HEK293 (cell line): ENCODE data around the gene ANKRD9.

ENCODE experiments used
- EGR2 ChIP-seq: fragments of 450-650 bp; formaldehyde crosslinking; IDR thresholded peaks from 2 replicates; pipeline ENCODE4 v1.5.1; 2016; ENCODE audit warnings: low read depth, missing biosample characterization, missing genetic modification characterization
- GLIS1 ChIP-seq: fragments of 450-650 bp; formaldehyde crosslinking; IDR thresholded peaks from 2 replicates; pipeline ENCODE4 v1.5.1; 2016; ENCODE audit warnings: missing biosample characterization, missing genetic modification characterization
- ZBTB17 ChIP-seq: fragments of 450-650 bp; formaldehyde crosslinking; IDR thresholded peaks from 2 replicates; pipeline ENCODE4 v1.5.1; 2016; ENCODE audit warnings: missing biosample characterization, missing genetic modification characterization
- ZFHX2 ChIP-seq: fragments of 450-650 bp; formaldehyde crosslinking; conservative IDR thresholded peaks from 2 replicates; pipeline ENCODE4 v1.5.1; 2016; ENCODE audit warnings: missing biosample characterization, missing genetic modification characterization
- ZNF114 ChIP-seq: fragments of 450-650 bp; formaldehyde crosslinking; IDR thresholded peaks from 2 replicates; pipeline ENCODE4 v1.5.0; 2017; ENCODE audit warnings: missing biosample characterization, missing genetic modification characterization
- ZNF133 ChIP-seq: fragments of 450-650 bp; formaldehyde crosslinking; IDR thresholded peaks from 2 replicates; pipeline ENCODE4 v1.5.1; 2016; ENCODE audit warnings: missing biosample characterization, missing genetic modification characterization
- ZNF155 ChIP-seq: fragments of 450-650 bp; formaldehyde crosslinking; IDR thresholded peaks from 2 replicates; pipeline ENCODE4 v1.5.1; 2016; ENCODE audit warnings: missing biosample characterization, missing genetic modification characterization
- ZNF157 ChIP-seq: fragments of 450-650 bp; formaldehyde crosslinking; IDR thresholded peaks from 2 replicates; pipeline ENCODE4 v1.5.1; 2016; ENCODE audit warnings: missing biosample characterization, missing genetic modification characterization
- ZNF169 ChIP-seq: fragments of 450-650 bp; formaldehyde crosslinking; IDR thresholded peaks from 2 replicates; pipeline ENCODE4 v1.5.1; 2016; ENCODE audit warnings: missing biosample characterization, missing genetic modification characterization
- ZNF221 ChIP-seq: fragments of 450-650 bp; formaldehyde crosslinking; IDR thresholded peaks from 2 replicates; pipeline ENCODE4 v1.5.1; 2017; ENCODE audit warnings: missing biosample characterization, missing genetic modification characterization, borderline replicate concordance
- ZNF24 ChIP-seq: fragments of 450-650 bp; formaldehyde crosslinking; IDR thresholded peaks from 2 replicates; pipeline ENCODE4 v1.5.1; 2016; ENCODE audit warnings: missing biosample characterization, missing genetic modification characterization
- ZNF266 ChIP-seq: fragments of 450-650 bp; formaldehyde crosslinking; IDR thresholded peaks from 2 replicates; pipeline ENCODE4 v1.5.1; 2016; ENCODE audit warnings: missing biosample characterization, missing genetic modification characterization, low read depth
- ZNF292 ChIP-seq: fragments of 450-650 bp; formaldehyde crosslinking; IDR thresholded peaks from 2 replicates; pipeline ENCODE4 v1.5.1; 2016; ENCODE audit warnings: low read depth, missing biosample characterization, missing genetic modification characterization, borderline replicate concordance
- ZNF501 ChIP-seq: fragments of 450-650 bp; formaldehyde crosslinking; IDR thresholded peaks from 2 replicates; pipeline ENCODE4 v1.5.1; 2016; ENCODE audit warnings: missing biosample characterization, missing genetic modification characterization
- ZNF530 ChIP-seq: fragments of 450-650 bp; formaldehyde crosslinking; IDR thresholded peaks from 2 replicates; pipeline ENCODE4 v1.5.1; 2016; ENCODE audit warnings: low read depth, missing biosample characterization, missing genetic modification characterization
- ZNF560 ChIP-seq: fragments of 450-650 bp; formaldehyde crosslinking; IDR thresholded peaks from 2 replicates; pipeline ENCODE4 v1.5.1; 2017; ENCODE audit warnings: missing biosample characterization, missing genetic modification characterization, borderline replicate concordance
- ZNF596 ChIP-seq: fragments of 450-650 bp; IDR thresholded peaks from 2 replicates; pipeline ENCODE4 v1.5.0; 2018; ENCODE audit warnings: missing biosample characterization, mild to moderate bottlenecking, missing genetic modification characterization, moderate library complexity
- ZNF629 ChIP-seq: fragments of 450-650 bp; formaldehyde crosslinking; IDR thresholded peaks from 2 replicates; pipeline ENCODE4 v1.5.1; 2017; ENCODE audit warnings: missing biosample characterization, missing genetic modification characterization
- ZNF654 ChIP-seq: fragments of 450-650 bp; formaldehyde crosslinking; IDR thresholded peaks from 2 replicates; pipeline ENCODE4 v1.5.1; 2016; ENCODE audit warnings: low read depth, missing biosample characterization, missing genetic modification characterization
- ZNF785 ChIP-seq: fragments of 450-650 bp; formaldehyde crosslinking; IDR thresholded peaks from 2 replicates; pipeline ENCODE4 v1.5.1; 2016; ENCODE audit warnings: missing biosample characterization, missing genetic modification characterization
- ZSCAN16 ChIP-seq: fragments of 450-650 bp; formaldehyde crosslinking; IDR thresholded peaks from 2 replicates; pipeline ENCODE4 v1.5.1; 2016; ENCODE audit warnings: missing biosample characterization, missing genetic modification characterization
- ZXDB ChIP-seq: fragments of 450-650 bp; formaldehyde crosslinking; IDR thresholded peaks from 2 replicates; pipeline ENCODE4 v1.5.1; 2016; ENCODE audit warnings: missing biosample characterization, missing genetic modification characterization
- TF ChIP-seq, protein P1 (sequence below): fragments of 450-650 bp; formaldehyde crosslinking; IDR thresholded peaks from 2 replicates; pipeline ENCODE4 v1.5.1; 2016; ENCODE audit warnings: missing biosample characterization, missing genetic modification characterization
- TF ChIP-seq, protein P2 (sequence below): fragments of 450-650 bp; IDR thresholded peaks from 2 replicates; pipeline ENCODE4 v1.5.1; 2018; ENCODE audit warnings: missing biosample characterization, missing genetic modification characterization
- TF ChIP-seq, protein P3 (sequence below): fragments of 450-650 bp; formaldehyde crosslinking; IDR thresholded peaks from 2 replicates; pipeline ENCODE4 v1.5.1; 2017; ENCODE audit warnings: missing biosample characterization, missing genetic modification characterization
- TF ChIP-seq, protein P4 (sequence below): fragments of 450-650 bp; formaldehyde crosslinking; conservative IDR thresholded peaks from 2 replicates; pipeline ENCODE4 v1.5.1; 2016; ENCODE audit warnings: low read depth, missing biosample characterization, missing genetic modification characterization
- TF ChIP-seq, protein P5 (sequence below): fragments of 450-650 bp; formaldehyde crosslinking; IDR thresholded peaks from 2 replicates; pipeline ENCODE4 v1.5.1; 2016; ENCODE audit warnings: missing biosample characterization, missing genetic modification characterization, low read depth
- TF ChIP-seq, protein P6 (sequence below): fragments of 450-650 bp; formaldehyde crosslinking; IDR thresholded peaks from 2 replicates; pipeline ENCODE4 v1.5.1; 2017; ENCODE audit warnings: missing biosample characterization, mild to moderate bottlenecking, missing genetic modification characterization, moderate library complexity

The ANKRD9 gene

DNA sequence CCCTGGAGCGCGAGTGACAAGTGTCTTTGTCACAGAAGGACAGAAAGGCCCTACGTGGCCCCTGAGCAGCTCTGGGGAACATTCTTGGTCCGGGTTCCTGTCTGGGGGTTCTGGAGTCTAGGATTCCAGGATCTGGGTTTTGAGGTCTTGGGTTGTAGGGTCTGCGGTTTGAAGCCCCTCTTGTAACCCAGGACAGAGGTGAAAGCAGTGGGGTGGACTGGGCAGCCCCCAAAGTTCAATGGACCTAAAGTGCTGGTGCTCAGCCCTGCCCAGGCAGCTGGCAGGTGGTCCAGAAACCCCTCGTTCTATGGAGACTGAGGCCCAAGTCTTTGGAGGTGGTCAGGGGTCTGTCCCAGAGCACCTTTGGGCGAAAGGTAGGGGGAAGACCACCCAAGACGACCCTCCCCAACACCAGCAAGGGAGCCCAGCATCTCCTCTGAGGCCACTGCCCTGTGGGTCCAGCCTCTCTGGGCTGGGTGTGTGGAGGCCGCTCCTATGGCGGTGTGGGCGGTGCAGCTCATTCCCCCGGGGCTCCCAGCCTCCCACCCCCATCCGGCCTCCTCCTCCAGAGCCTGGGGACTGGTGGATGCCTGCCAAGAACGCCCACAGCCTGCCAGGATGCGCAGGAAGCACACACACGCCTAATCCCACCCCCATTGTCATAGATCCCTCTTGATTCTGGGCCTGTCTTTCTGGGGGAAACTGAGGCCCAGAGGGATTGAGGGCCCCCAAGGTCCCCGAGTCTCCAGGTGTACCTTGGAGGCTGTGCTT lies 30.2 kb upstream of the ANKRD9 start (continued):
- TF ChIP-seq ZNF155 (tag by site-specific recombination) (no peak), ZSCAN16 (tag by site-specific recombination) (no peak), ZNF530 (no peak), EGR2 (tag by site-specific recombination) (peak; percentile 98), ZNF629 (tag by site-specific recombination) (no peak), ZNF785 (tag by site-specific recombination) (no peak), ZNF501 (tag by site-specific recombination) (no peak), ZNF596 (tag by site-specific recombination) (no peak), ZNF654 (no peak), ZBTB17 (no peak; the same call in 1 of the 2 replicates), ZNF221 (tag by site-specific recombination) (no peak), ZFHX2 (tag by site-specific recombination) (peak; percentile 99), ZNF133 (tag by site-specific recombination) (no peak), ZNF114 (no peak), ZNF169 (tag by site-specific recombination) (no peak), ZNF266 (no peak), ZNF24 (tag by site-specific recombination) (no peak), ZXDB (tag by site-specific recombination) (no peak), ZNF157 (tag by site-specific recombination) (no peak), GLIS1 (tag by site-specific recombination) (peak; percentile 77), ZNF292 (tag by site-specific recombination) (no peak), ZNF560 (tag by site-specific recombination) (no peak)
- TF ChIP-seq, protein P1, sequence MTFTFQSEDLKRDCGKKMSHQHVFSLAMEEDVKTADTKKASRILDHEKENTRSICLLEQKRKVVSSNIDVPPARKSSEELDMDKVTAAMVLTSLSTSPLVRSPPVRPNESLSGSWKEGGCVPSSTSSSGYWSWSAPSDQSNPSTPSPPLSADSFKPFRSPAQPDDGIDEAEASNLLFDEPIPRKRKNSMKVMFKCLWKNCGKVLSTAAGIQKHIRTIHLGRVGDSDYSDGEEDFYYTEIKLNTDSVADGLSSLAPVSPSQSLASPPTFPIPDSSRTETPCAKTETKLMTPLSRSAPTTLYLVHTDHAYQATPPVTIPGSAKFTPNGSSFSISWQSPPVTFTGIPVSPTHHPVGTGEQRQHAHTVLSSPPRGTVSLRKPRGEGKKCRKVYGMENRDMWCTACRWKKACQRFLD (tag by site-specific recombination), result no peak
- TF ChIP-seq, protein P2, sequence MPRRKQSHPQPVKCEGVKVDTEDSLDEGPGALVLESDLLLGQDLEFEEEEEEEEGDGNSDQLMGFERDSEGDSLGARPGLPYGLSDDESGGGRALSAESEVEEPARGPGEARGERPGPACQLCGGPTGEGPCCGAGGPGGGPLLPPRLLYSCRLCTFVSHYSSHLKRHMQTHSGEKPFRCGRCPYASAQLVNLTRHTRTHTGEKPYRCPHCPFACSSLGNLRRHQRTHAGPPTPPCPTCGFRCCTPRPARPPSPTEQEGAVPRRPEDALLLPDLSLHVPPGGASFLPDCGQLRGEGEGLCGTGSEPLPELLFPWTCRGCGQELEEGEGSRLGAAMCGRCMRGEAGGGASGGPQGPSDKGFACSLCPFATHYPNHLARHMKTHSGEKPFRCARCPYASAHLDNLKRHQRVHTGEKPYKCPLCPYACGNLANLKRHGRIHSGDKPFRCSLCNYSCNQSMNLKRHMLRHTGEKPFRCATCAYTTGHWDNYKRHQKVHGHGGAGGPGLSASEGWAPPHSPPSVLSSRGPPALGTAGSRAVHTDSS, result no peak
- TF ChIP-seq, protein P3, sequence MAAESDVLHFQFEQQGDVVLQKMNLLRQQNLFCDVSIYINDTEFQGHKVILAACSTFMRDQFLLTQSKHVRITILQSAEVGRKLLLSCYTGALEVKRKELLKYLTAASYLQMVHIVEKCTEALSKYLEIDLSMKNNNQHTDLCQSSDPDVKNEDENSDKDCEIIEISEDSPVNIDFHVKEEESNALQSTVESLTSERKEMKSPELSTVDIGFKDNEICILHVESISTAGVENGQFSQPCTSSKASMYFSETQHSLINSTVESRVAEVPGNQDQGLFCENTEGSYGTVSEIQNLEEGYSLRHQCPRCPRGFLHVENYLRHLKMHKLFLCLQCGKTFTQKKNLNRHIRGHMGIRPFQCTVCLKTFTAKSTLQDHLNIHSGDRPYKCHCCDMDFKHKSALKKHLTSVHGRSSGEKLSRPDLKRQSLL (tag by site-specific recombination), result no peak
- TF ChIP-seq, protein P4, sequence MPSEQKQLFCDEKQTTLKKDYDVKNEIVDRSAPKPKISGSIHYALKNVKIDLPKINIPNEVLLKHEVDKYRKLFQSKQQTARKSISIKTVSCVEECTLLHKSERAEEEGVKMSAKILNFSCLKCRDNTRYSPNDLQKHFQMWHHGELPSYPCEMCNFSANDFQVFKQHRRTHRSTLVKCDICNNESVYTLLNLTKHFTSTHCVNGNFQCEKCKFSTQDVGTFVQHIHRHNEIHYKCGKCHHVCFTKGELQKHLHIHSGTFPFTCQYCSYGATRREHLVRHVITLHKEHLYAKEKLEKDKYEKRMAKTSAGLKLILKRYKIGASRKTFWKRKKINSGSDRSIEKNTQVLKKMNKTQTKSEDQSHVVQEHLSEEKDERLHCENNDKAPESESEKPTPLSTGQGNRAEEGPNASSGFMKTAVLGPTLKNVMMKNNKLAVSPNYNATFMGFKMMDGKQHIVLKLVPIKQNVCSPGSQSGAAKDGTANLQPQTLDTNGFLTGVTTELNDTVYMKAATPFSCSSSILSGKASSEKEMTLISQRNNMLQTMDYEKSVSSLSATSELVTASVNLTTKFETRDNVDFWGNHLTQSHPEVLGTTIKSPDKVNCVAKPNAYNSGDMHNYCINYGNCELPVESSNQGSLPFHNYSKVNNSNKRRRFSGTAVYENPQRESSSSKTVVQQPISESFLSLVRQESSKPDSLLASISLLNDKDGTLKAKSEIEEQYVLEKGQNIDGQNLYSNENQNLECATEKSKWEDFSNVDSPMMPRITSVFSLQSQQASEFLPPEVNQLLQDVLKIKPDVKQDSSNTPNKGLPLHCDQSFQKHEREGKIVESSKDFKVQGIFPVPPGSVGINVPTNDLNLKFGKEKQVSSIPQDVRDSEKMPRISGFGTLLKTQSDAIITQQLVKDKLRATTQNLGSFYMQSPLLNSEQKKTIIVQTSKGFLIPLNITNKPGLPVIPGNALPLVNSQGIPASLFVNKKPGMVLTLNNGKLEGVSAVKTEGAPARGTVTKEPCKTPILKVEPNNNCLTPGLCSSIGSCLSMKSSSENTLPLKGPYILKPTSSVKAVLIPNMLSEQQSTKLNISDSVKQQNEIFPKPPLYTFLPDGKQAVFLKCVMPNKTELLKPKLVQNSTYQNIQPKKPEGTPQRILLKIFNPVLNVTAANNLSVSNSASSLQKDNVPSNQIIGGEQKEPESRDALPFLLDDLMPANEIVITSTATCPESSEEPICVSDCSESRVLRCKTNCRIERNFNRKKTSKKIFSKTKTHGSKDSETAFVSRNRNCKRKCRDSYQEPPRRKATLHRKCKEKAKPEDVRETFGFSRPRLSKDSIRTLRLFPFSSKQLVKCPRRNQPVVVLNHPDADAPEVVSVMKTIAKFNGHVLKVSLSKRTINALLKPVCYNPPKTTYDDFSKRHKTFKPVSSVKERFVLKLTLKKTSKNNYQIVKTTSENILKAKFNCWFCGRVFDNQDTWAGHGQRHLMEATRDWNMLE (tag by site-specific recombination), result no peak
- TF ChIP-seq, protein P5, sequence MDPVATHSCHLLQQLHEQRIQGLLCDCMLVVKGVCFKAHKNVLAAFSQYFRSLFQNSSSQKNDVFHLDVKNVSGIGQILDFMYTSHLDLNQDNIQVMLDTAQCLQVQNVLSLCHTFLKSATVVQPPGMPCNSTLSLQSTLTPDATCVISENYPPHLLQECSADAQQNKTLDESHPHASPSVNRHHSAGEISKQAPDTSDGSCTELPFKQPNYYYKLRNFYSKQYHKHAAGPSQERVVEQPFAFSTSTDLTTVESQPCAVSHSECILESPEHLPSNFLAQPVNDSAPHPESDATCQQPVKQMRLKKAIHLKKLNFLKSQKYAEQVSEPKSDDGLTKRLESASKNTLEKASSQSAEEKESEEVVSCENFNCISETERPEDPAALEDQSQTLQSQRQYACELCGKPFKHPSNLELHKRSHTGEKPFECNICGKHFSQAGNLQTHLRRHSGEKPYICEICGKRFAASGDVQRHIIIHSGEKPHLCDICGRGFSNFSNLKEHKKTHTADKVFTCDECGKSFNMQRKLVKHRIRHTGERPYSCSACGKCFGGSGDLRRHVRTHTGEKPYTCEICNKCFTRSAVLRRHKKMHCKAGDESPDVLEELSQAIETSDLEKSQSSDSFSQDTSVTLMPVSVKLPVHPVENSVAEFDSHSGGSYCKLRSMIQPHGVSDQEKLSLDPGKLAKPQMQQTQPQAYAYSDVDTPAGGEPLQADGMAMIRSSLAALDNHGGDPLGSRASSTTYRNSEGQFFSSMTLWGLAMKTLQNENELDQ (tag by site-specific recombination), result no peak
- TF ChIP-seq, protein P6, sequence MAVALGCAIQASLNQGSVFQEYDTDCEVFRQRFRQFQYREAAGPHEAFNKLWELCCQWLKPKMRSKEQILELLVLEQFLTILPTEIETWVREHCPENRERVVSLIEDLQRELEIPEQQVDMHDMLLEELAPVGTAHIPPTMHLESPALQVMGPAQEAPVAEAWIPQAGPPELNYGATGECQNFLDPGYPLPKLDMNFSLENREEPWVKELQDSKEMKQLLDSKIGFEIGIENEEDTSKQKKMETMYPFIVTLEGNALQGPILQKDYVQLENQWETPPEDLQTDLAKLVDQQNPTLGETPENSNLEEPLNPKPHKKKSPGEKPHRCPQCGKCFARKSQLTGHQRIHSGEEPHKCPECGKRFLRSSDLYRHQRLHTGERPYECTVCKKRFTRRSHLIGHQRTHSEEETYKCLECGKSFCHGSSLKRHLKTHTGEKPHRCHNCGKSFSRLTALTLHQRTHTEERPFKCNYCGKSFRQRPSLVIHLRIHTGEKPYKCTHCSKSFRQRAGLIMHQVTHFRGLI (tag by site-specific recombination), result no peak
